CD14-positive monocyte (primary cell): Measurements from ENCODE around the gene TRMT5. TPM values are rescaled to one million over a fixed set of nuclear protein-coding genes. Genes with fewer than 3 reads are reported as not detected.

ENCODE experiments used
- DNase-seq, 3 donors: peaks; one replicate each; pipeline ENCODE4 v3.0.0-alpha.2; 2011 to 2022
- H2AFZ ChIP-seq: 2 replicates; pipeline ENCODE4 v1.6.0; 2012; ENCODE audit warnings: mild to moderate bottlenecking, low read depth, low read length, inconsistent platforms; ENCODE audit not compliant: insufficient read depth, poor library complexity, severe bottlenecking
- H3K27ac ChIP-seq, 2 donors: 1 replicate in 1 of 2; 2 replicates in 1 of 2; pipeline ENCODE4 v1.5.1; 2012 to 2013; ENCODE audit warnings: low read length in 2 of 2, control low read depth in 1 of 2, inconsistent platforms in 1 of 2, low read depth in 1 of 2, mild to moderate bottlenecking in 1 of 2
- H3K27me3 ChIP-seq, 2 donors: one replicate each; pipeline versions ENCODE4 v1.6.0 to v1.6.1; 2011 to 2013; ENCODE audit warnings: low read length in 2 of 2; ENCODE audit not compliant: control insufficient read depth in 2 of 2, insufficient read depth in 2 of 2
- H3K36me3 ChIP-seq, 2 donors: replicated peaks in 1 of 2; 1 replicate in 1 of 2; 2 replicates in 1 of 2; pipeline versions ENCODE4 v1.5.1 to v1.6.1; 2012 to 2013; ENCODE audit warnings: low read length in 2 of 2, control low read depth in 1 of 2, inconsistent platforms in 1 of 2, mild to moderate bottlenecking in 1 of 2; ENCODE audit not compliant: insufficient read depth in 2 of 2, control insufficient read depth in 1 of 2
- H3K4me1 ChIP-seq, 2 donors: 1 replicate in 1 of 2; 2 replicates in 1 of 2; pipeline versions ENCODE4 v1.5.1 to v1.6.1; 2012 to 2013; ENCODE audit warnings: low read length in 2 of 2, control low read depth in 1 of 2, inconsistent platforms in 1 of 2, mild to moderate bottlenecking in 1 of 2, moderate library complexity in 1 of 2; ENCODE audit not compliant: insufficient read depth in 2 of 2, control insufficient read depth in 1 of 2
- H3K4me2 ChIP-seq: replicated peaks from 2 replicates; pipeline ENCODE3; 2012; ENCODE audit warnings: low read length, moderate library complexity, mild to moderate bottlenecking; ENCODE audit not compliant: poor library complexity, severe bottlenecking; ENCODE audit errors: extremely low read depth
- H3K4me3 ChIP-seq, 3 experiments: fragments of 200-600 bp in 1 of 3; sonication (generic) in 1 of 3; replicated peaks in 1 of 3; 1 replicate in 2 of 3; 2 replicates in 1 of 3; pipeline ENCODE4 v1.5.1; 2011 to 2013; ENCODE audit warnings: low read length in 3 of 3, mild to moderate bottlenecking in 3 of 3, control low read depth in 2 of 3, low read depth in 2 of 3, inconsistent platforms in 1 of 3, moderate library complexity in 1 of 3
- H3K79me2 ChIP-seq: 2 replicates; pipeline ENCODE4 v1.6.0; 2012; ENCODE audit warnings: mild to moderate bottlenecking, control low read depth, inconsistent platforms, low read length, moderate library complexity; ENCODE audit not compliant: insufficient read depth
- H3K9ac ChIP-seq: 2 replicates; pipeline ENCODE4 v1.6.0; 2017; ENCODE audit warnings: low read length, mild to moderate bottlenecking; ENCODE audit not compliant: insufficient read depth, poor library complexity, severe bottlenecking
- H3K9me3 ChIP-seq, 2 donors: replicated peaks in 1 of 2; 1 replicate in 1 of 2; 2 replicates in 1 of 2; pipeline versions ENCODE4 v1.5.1 to v1.6.1; 2012 to 2013; ENCODE audit warnings: low read length in 2 of 2, control low read depth in 1 of 2; ENCODE audit not compliant: control insufficient read depth in 1 of 2, insufficient read depth in 1 of 2
- H4K20me1 ChIP-seq: 2 replicates; pipeline ENCODE4 v1.6.0; 2012; ENCODE audit warnings: mild to moderate bottlenecking, low read length, control low read depth, moderate library complexity; ENCODE audit not compliant: insufficient read depth
- H3K27ac Mint-ChIP-seq, 7 donors: one replicate each; pipeline ENCODE4 v1.8.0; 2020; ENCODE audit warnings: mild to moderate bottlenecking in 7 of 7, mixed read lengths in 7 of 7, moderate library complexity in 6 of 7, inconsistent platforms in 2 of 7
- H3K27me3 Mint-ChIP-seq, 3 donors: one replicate each; pipeline ENCODE4 v1.8.0; 2021 to 2022; ENCODE audit warnings: low read depth in 3 of 3, mild to moderate bottlenecking in 3 of 3, mixed read lengths in 3 of 3, moderate library complexity in 3 of 3, inconsistent platforms in 1 of 3
- H3K36me3 Mint-ChIP-seq, 2 donors: one replicate each; pipeline ENCODE4 v1.8.0; 2020; ENCODE audit warnings: mixed read lengths in 2 of 2, inconsistent platforms in 1 of 2, mild to moderate bottlenecking in 1 of 2
- H3K4me1 Mint-ChIP-seq: one replicate; pipeline ENCODE4 v1.8.0; 2020; ENCODE audit warnings: mild to moderate bottlenecking, mixed read lengths
- H3K4me3 Mint-ChIP-seq, 2 donors: one replicate each; pipeline ENCODE4 v1.8.0; 2020; ENCODE audit warnings: mild to moderate bottlenecking in 2 of 2, mixed read lengths in 2 of 2, moderate library complexity in 1 of 2
- H3K9me3 Mint-ChIP-seq, 7 donors: one replicate each; pipeline ENCODE4 v1.8.0; 2020 to 2022; ENCODE audit warnings: mixed read lengths in 7 of 7, mild to moderate bottlenecking in 6 of 7, moderate library complexity in 6 of 7, inconsistent platforms in 2 of 7
- CTCF ChIP-seq: fragments of 200-600 bp; IDR thresholded peaks from one replicate; pipeline ENCODE4 v1.8.0; 2022; ENCODE audit warnings: antibody characterized with exemption, mild to moderate bottlenecking
- WGBS: methylation state at CpG from one replicate; pipeline ENCODE4 v1.1.5; 2013; ENCODE audit warnings: missing lambda C conversion rate; ENCODE audit not compliant: insufficient coverage; 5-methylcytosine and 5-hydroxymethylcytosine counted together
- intact Hi-C, 2 donors: fragments of 100-400 bp; cut with micrococcal nuclease; formaldehyde crosslinking; loops; one replicate each; pipeline versions ENCODE4 v1.15.0 to v1.15.1; 2023
- polyA plus RNA-seq, 3 donors: library from polyadenylated mRNA; depleted of rRNA in 1 of 3; unstranded in 2 of 3; stranded (reverse) in 1 of 3; fragments of 300-500 nt in 2 of 3; fragments of >200 nt in 1 of 3; fragmentation: Illumina TruSeq in 2 of 3; gene quantifications; 1 replicate in 2 of 3; 2 replicates in 1 of 3; pipeline ENCODE4 v1.2.3, GENCODE V29; 2012 to 2021

The TRMT5 gene
- polyA plus RNA-seq, 3 donors, result 0.89 to 2.8 (median 1.9) TPM

- Histone ChIP-seq H3K79me2 (no peaks in the 10 kb centered on the region), H3K4me3 (no peak overlapping the region), H3K4me1 (no peaks in the 10 kb centered on the region), H3K9me3 (no peaks in the 10 kb centered on the region), H3K36me3 (no peaks in the 10 kb centered on the region), H3K27ac (no peak overlapping the region), H3K4me2 (no peak overlapping the region), H3K27me3 (no peaks in the 10 kb centered on the region), H2AFZ (no peak overlapping the region), H3K9ac (no peak overlapping the region), H4K20me1 (no peaks in the 10 kb centered on the region)
- peak; percentile 93 for TF ChIP-seq CTCF
- Mint-ChIP-seq H3K27me3 (peaks cover 0 to 3% (median 0%) of the 10 kb centered on the region in 3 donors), H3K9me3 (no peaks in the 10 kb centered on the region), H3K36me3 (peaks cover 0 to 9% of the 10 kb centered on the region in 2 donors), H3K4me3 (no peak overlapping the region), H3K4me1 (peaks cover 5% of the 10 kb centered on the region), H3K27ac (peak overlapping the region in 1 of 7 donors; percentile 26)
- WGBS, result 17% methylated on average over 3 of the region's 7 CpGs
- intact Hi-C loops, result loop anchor here in 1 of 2 donors (2.0 to 10.0 kb wide), 2 partner anchors 301 to 401 kb away; partner anchors contain the start of gene SIX4
- DNase-seq, result peak; percentile 46 to 66 (median 62)
These were observed 44.7 kb upstream of the TRMT5 start for GRCh38 chr14:61025251-61026223.

GRCh38 chr14:61019537-61019936 is 38.7 kb upstream of the TRMT5 start:
- no peaks in the 10 kb centered on the region for H3K27me3 ChIP-seq
- H3K27ac Mint-ChIP-seq, result no peak overlapping the region
- no peaks in the 10 kb centered on the region for H3K79me2 ChIP-seq
- H3K36me3 ChIP-seq, result peaks cover 2 to 4% of the 10 kb centered on the region in 2 donors
- H3K27ac ChIP-seq, result no peak overlapping the region
- no peak overlapping the region for H3K4me3 Mint-ChIP-seq
- no peak for TF ChIP-seq CTCF
- no peak overlapping the region for H3K4me2 ChIP-seq
- no peaks in the 10 kb centered on the region for H3K4me1 ChIP-seq
- H3K9me3 ChIP-seq, result peaks cover 0 to 7% of the 10 kb centered on the region in 2 donors
- H3K27me3 Mint-ChIP-seq, result peaks cover 0 to 1% (median 0%) of the 10 kb centered on the region in 3 donors
- no peak for DNase-seq
- intact Hi-C loops, result no loop called here
- peaks cover 1 to 8% (median 5%) of the 10 kb centered on the region in 7 donors for H3K9me3 Mint-ChIP-seq
- no CpG with 5 or more reads among the region's 1 CpG for WGBS
- H2AFZ ChIP-seq, result no peak overlapping the region
- no peaks in the 10 kb centered on the region for H3K4me1 Mint-ChIP-seq
- H3K36me3 Mint-ChIP-seq, result peaks cover 7 to 11% of the 10 kb centered on the region in 2 donors
- no peak overlapping the region for H3K9ac ChIP-seq
- H3K4me3 ChIP-seq, result no peak overlapping the region
- H4K20me1 ChIP-seq, result no peaks in the 10 kb centered on the region
